Stimulated activated CD4-positive, alpha-beta T cell treated with anti-CD3 and anti-CD28 coated beads, TNF-alpha, amount 100 ng/mL, for 24 hours (primary cell): ENCODE data around the gene TLCD3A.
"Not testable (repeated sequence)": the region's sequence is repeated elsewhere in the genome, so short reads cannot be mapped to it uniquely, and the experiment has no call there.

Experiments used
- DNase-seq, 3 experiments: peaks; one replicate each; pipeline ENCODE4 v3.0.0-alpha.2; 2020; ENCODE audit warnings: low read depth in 3 of 3

Gene TLCD3A

DNA sequence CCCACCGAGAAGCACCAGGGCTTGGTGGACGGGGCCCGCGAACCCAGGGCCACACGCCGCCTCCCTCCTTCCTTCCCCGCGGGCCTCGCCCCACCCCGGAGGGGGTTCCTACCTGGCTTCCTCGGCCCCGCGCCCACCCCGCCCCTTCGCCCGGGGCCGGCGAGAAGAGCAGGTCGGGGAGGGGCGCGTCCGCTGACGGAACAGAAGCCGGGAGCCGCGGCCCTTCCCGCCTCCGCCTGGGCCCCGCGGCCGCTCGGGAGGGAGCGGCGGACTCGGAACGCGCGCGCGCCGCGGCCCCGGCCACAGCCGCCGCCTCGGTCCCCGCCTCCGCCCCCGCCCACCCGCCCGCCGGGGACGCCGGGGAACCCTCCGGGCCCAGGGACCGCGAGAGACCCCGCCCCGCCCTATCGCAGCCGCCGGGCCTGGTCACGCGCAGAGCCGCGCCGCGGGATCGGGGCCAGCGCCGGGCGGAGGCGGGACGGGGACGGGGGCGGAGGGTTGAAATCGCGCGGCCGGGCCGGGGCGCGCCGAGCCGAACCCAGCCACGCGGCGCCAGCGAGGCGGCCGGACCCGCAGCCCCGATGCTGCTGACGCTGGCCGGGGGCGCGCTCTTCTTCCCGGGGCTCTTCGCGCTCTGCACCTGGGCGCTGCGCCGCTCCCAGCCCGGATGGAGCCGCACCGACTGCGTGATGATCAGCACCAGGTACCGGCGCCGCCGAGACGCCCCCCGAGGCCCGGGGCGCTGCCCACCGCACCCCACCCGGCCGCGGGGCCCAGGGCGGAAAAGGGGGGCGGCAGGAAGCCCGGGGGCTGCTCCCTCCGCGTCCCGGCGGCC, at the start of gene TLCD3A:
TSS of gene TLCD3A (plus strand) at position 530 of the 835 bp plus-strand sequence. CDS start at position 582, 52 bp downstream.
- DNase-seq: peak in 2 of 3 experiments; percentile 11 to 65

DNA sequence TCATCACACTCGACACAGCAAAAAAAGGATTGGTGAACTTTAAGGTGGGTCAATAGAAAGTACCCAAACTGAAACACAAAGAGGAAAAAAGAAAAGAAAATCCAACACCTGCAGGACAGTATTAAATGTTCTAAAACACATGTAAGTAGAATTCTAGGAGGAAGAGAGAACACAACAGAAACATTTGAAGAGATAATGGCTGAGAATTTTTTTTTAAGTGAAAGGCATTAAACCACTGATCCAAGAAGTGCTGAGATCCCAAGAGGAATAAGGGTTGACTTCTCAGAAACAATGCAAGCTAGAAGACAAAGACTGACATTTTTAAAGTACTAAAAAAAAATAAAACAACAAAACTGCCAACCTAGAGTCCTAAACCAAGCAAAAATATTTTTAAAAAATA, 49.4 kb upstream of the TLCD3A start:
- no peak for DNase-seq

- no peak for DNase-seq
These were observed 48.7 kb upstream of the TLCD3A start for GRCh38 chr17:683499-684254.

GRCh38 chr17:685006-685405, 47.4 kb upstream of the TLCD3A start:
- DNase-seq: no peak

DNA sequence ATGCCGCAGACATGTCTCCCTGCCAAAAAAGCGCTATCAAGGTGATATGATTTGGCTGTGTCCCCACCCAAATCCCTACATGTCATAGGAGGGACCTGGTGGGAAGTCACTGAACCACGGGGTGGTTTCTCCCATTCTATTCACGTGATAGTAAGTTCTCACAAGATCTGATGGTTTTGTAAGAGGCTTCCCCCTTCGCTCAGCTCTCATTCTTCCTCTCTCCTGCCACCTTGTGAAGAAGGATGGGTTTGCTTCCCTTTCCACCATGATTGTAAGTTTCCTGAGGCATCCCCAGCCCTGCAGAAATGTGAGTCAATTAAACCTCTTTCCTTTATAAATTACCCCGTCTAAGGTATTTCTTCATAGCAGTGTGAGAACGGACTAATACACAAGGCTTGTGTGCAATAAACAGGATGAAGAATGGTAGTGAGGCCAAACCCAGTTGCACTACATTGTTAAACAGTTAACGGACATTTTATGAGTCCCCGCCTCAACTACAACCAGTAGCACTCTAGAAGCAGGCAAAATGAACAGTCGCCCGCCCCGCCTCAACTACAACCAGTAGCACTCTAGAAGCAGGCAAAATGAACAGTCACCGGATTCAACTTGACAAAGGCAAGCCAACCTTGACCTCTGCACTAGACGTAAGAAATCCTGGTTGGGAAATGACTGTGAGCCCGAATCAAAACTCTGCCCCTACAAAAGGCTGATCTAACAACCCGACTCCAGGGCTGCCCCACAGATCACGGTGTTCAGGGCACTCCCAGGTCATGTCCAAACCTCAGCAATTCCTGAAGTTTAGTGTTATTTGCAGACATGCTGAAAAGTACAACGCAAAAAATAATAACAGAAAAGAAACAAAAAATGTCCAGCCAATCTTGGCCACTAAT, 44.1 kb upstream of the TLCD3A start:
- no peak for DNase-seq

- no peak for DNase-seq
These were observed 42.7 kb upstream of the TLCD3A start for GRCh38 chr17:689556-690275.

DNA sequence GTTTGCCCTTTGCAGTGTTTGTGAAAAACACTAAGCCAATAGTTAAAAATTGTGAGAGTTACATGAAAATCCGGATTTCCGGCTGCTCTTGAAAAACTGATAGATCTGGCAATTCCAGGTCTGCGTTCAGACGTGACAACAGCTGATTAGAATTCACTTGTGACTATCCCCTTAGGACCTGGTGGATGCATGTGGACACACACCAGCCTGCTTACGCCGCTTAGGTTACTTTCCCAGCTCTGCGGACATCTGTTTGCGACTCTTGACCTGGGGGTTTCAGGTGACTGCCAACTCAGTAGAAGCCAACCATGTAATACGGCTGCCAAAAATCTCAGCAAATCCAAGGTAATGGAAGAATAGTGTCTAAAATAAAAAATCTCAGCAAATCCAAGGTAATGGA, 42.0 kb upstream of the TLCD3A start:
- DNase-seq: no peak

- DNase-seq: no peak
These were observed 41.0 kb upstream of the TLCD3A start for GRCh38 chr17:691423-691822.

- DNase-seq: no peak
These were observed 40.3 kb upstream of the TLCD3A start for GRCh38 chr17:692116-692515.

GRCh38 chr17:693791-694638, 38.4 kb upstream of the TLCD3A start:
- DNase-seq: no peak

- DNase-seq: no peak
These were observed 36.0 kb upstream of the TLCD3A start for GRCh38 chr17:696369-696768.

DNA sequence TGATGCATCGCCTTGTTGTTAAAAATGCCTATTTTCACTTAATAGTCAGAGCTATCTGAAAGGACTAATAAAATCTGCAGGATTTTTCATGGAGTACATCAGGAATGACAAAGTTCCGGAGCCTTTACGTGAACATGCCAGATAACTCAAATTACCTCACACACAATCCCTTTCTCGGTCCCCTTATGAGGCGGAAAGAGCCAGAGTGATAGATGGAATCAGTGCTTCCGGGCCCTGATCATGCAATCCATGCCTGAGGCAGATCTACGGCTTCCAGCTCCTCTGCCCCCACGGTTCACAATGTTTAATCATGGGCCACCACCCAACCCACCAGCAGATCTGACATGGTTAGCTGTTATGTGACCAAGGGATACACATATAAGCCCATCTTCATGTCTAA, 34.7 kb upstream of the TLCD3A start:
- no peak for DNase-seq

DNA sequence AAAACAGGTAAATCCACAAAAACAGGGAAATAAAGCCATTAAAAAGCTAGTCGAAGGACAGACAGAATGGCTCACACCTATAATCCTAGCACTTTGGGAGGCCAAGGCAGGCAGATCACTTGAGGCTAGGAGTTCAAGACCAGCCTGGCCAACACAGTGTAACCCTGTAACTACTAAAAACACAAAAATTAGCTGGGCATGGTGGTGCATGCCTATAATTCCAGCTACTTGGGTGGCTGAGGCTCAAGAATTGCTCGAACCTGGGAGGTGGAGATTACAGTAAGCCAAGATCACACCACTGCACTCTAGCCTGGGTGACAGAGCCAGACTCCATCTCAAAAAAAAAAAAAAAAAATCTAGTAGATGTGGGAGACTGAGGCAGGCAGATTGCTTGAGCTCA, 34.3 kb upstream of the TLCD3A start:
- not testable (repeated sequence) for DNase-seq

- DNase-seq: no peak
These were observed 33.1 kb upstream of the TLCD3A start for GRCh38 chr17:699345-699744.

- DNase-seq: no peak
These were observed 31.8 kb upstream of the TLCD3A start for GRCh38 chr17:700504-701094.

GRCh38 chr17:703081-703875, 29.1 kb upstream of the TLCD3A start:
- no peak for DNase-seq

GRCh38 chr17:704111-704864, 28.1 kb upstream of the TLCD3A start:
- DNase-seq: no peak

GRCh38 chr17:705011-705410, 27.4 kb upstream of the TLCD3A start:
- no peak for DNase-seq
